ENCODE results near the gene BHMT.

- no peak for TF ChIP-seq POLR2A (IDR thresholded peaks at IDR 0.05; ENCODE audit: low read depth, low read length)
- TF ChIP-seq CTCF (conservative IDR thresholded peaks at IDR 0.05; ENCODE audit: low read depth, low read length) = no peak
- no peak for TF ChIP-seq BHLHE40 (IDR thresholded peaks at IDR 0.05; ENCODE audit: low read depth, low read length)
- TF ChIP-seq MXI1 (IDR thresholded peaks at IDR 0.05; ENCODE audit: borderline replicate concordance, low read depth, low read length) = no peak
- TF ChIP-seq, protein P1, sequence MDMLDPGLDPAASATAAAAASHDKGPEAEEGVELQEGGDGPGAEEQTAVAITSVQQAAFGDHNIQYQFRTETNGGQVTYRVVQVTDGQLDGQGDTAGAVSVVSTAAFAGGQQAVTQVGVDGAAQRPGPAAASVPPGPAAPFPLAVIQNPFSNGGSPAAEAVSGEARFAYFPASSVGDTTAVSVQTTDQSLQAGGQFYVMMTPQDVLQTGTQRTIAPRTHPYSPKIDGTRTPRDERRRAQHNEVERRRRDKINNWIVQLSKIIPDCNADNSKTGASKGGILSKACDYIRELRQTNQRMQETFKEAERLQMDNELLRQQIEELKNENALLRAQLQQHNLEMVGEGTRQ (IDR thresholded peaks at IDR 0.05; ENCODE audit: low read depth, low read length) = no peak
- TF ChIP-seq RAD21 (IDR thresholded peaks at IDR 0.05; ENCODE audit: low read length) = no peak
- TF ChIP-seq CHD1 (IDR thresholded peaks at IDR 0.05; ENCODE audit: low read depth, low read length) = no peak
- no peak for TF ChIP-seq CEBPB (IDR thresholded peaks at IDR 0.05; ENCODE audit: low read depth, low read length)
- TF ChIP-seq RFX5 (IDR thresholded peaks at IDR 0.05; ENCODE audit: low read depth, low read length) = no peak
- TF ChIP-seq MAFK (IDR thresholded peaks at IDR 0.05; ENCODE audit: low read depth, low read length) = no peak
- peak; percentile 49; the same call in 1 of the 2 replicates for TF ChIP-seq NFE2L2 (IDR thresholded peaks at IDR 0.05; ENCODE audit: low read depth, low read length)
- no peak for TF ChIP-seq RCOR1 (IDR thresholded peaks at IDR 0.05; ENCODE audit: insufficient replicate concordance, low read length)
- TF ChIP-seq FOS (IDR thresholded peaks at IDR 0.05; ENCODE audit: low read depth, low read length) = no peak
Observed at GRCh38 chr5:79143684-79144379, 32.2 kb downstream of the BHMT start.

Data from IMR-90 (cell line).